ENCODE results near the gene ANKRD13D. TPM values are rescaled to one million over a fixed set of nuclear protein-coding genes. Genes with fewer than 3 reads are reported as not detected.
A peak's percentile ranks its signal among the peaks of the same experiment; 100 is the strongest.

The ANKRD13D gene
- total and polyA plus RNA-seq, 2 donors from 2014 or later: 21.9 to 68.3 TPM

DNA sequence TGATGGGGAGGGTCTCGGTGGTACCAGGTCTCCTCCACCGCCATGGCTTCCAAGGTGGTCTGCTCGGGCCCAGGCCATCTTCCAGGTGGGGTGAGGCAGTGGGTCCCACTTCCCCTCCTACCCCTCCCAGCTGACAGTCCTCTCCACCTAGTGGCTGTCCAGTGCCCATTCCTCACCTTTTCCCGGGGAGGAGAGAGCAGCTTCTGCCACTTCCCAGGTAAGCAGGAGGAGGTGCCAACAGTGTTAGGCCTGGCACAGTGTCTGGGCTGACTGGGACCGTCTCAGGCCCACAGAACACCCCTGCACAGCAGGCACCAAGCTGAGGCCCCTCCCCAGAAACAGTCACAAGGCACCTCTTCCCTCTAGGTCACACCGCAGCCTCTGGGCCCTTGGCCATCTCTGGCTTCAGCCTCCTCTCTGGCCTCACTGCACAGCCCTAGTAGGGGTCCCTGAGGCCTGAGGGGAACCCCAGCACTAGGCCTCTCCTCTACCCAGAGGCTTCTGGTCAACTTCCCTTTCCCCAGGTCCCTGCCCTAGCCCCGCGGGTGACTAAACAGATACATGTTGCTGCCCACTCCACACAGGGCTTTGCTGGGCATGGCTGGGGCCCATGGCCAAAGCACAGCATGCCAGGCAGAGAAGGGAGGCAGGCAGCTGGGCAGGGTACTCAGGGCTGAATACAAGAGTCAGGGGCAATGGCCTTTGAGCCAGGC lies 2.3 kb upstream of the ANKRD13D start:
- FAIRE-seq: no peak
- Histone ChIP-seq H3K9me3 (ENCODE audit: control insufficient read depth in 2 of 3, insufficient read depth in 1 of 3, low read length in 3 of 3) (no peaks in the 10 kb centered on the region), H3K27me3 (ENCODE audit: control insufficient read depth, insufficient read depth, low read length) (no peaks in the 10 kb centered on the region), H3K4me1 (ENCODE audit: control insufficient read depth in 2 of 3, insufficient read depth in 2 of 3, low read depth in 1 of 3, low read length in 3 of 3) (peaks cover 0 to 24% (median 12%) of the 10 kb centered on the region in 3 donors), H3K36me3 (ENCODE audit: control insufficient read depth in 2 of 3, insufficient read depth in 3 of 3, low read length in 3 of 3) (peaks cover 0 to 27% (median 18%) of the 10 kb centered on the region in 3 donors), H3K9ac (ENCODE audit: low read length in 3 of 3) (no peak overlapping the region), H3K27ac (ENCODE audit: low read depth in 2 of 2, low read length in 2 of 2) (peak overlapping the region; percentile 88 to 89), H3K4me3 (ENCODE audit: low read length in 3 of 3) (no peak overlapping the region)
- no peak for TF ChIP-seq CTCF (IDR thresholded peaks at IDR 0.05; ENCODE audit: borderline replicate concordance, extremely low read depth, insufficient read depth)
- intact Hi-C loops (cut with DNase I): no loop called here
- peak in 1 of 5 donors; percentile 82 for DNase-seq

DNA sequence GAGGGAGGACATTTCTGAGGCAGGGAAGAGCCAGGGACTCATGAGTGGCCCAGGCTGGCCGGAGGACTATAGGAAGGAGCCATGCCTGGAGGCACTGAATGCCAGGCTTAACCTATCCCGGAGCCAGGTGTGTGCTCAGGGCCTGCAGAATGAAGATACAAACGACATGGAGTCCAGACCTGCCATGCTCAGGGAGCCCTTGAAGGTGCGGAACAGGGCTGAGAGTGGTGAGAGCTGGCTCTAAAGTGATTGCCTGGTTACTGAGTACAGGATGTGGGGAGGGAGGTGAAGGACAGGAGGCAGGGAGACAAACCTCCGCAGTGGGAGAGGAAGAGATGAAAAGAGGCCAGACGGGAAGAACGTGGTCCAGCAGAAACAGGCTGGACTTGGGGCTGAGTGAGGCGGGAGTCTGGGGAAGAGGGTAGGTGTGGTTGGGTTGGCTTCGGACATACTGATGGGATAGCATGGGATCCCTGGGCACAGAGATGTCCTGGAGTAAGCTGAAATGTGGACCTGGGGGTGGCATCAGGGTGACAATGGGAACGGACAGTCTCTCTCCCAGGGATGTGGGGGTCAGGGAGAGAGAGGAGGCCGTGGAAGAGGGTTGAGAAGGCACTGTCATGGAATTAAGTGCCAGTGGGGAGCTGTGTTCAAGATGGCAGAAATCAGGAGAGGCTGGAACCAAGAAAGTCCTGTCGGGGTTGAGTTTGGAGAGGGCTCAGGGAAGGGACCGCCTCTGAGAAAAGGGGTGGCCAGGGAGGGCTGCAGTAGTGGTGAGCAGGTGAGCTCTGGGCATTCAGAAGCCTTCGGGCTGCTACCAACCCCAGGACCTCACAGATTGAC lies 1.5 kb upstream of the ANKRD13D start:
- peak overlapping the region in 2 of 3 donors; percentile 35 to 84 for H3K9ac ChIP-seq (ENCODE audit: low read length in 3 of 3)
- DNase-seq (peak in 1 of 5 donors; percentile 66), FAIRE-seq (no peak)
- intact Hi-C loops (cut with DNase I): no loop called here
- no peaks in the 10 kb centered on the region for H3K9me3 ChIP-seq (ENCODE audit: control insufficient read depth in 2 of 3, insufficient read depth in 1 of 3, low read length in 3 of 3)
- H3K36me3 ChIP-seq (ENCODE audit: control insufficient read depth in 2 of 3, insufficient read depth in 3 of 3, low read length in 3 of 3): peaks cover 0 to 20% (median 13%) of the 10 kb centered on the region in 3 donors
- H3K4me1 ChIP-seq (ENCODE audit: control insufficient read depth in 2 of 3, insufficient read depth in 2 of 3, low read depth in 1 of 3, low read length in 3 of 3): peaks cover 0 to 24% (median 12%) of the 10 kb centered on the region in 3 donors
- peak overlapping the region; percentile 31 to 68 (median 37) for H3K4me3 ChIP-seq (ENCODE audit: low read length in 3 of 3)
- peak overlapping the region; percentile 88 to 89 for H3K27ac ChIP-seq (ENCODE audit: low read depth in 2 of 2, low read length in 2 of 2)
- TF ChIP-seq CTCF (IDR thresholded peaks at IDR 0.05; ENCODE audit: borderline replicate concordance, extremely low read depth, insufficient read depth): no peak
- H3K27me3 ChIP-seq (ENCODE audit: control insufficient read depth, insufficient read depth, low read length): no peaks in the 10 kb centered on the region

- Histone ChIP-seq H3K4me3 (ENCODE audit: low read length in 3 of 3) (peak overlapping the region; percentile 31 to 68 (median 37)), H3K36me3 (ENCODE audit: control insufficient read depth in 2 of 3, insufficient read depth in 3 of 3, low read length in 3 of 3) (peaks cover 0 to 15% (median 10%) of the 10 kb centered on the region in 3 donors), H3K4me1 (ENCODE audit: control insufficient read depth in 2 of 3, insufficient read depth in 2 of 3, low read depth in 1 of 3, low read length in 3 of 3) (peaks cover 0 to 24% (median 12%) of the 10 kb centered on the region in 3 donors), H3K9ac (ENCODE audit: low read length in 3 of 3) (peak overlapping the region; percentile 20 to 84 (median 35)), H3K9me3 (ENCODE audit: control insufficient read depth in 2 of 3, insufficient read depth in 1 of 3, low read length in 3 of 3) (no peaks in the 10 kb centered on the region), H3K27ac (ENCODE audit: low read depth in 2 of 2, low read length in 2 of 2) (peak overlapping the region; percentile 88 to 89), H3K27me3 (ENCODE audit: control insufficient read depth, insufficient read depth, low read length) (no peaks in the 10 kb centered on the region)
- TF ChIP-seq CTCF (IDR thresholded peaks at IDR 0.05; ENCODE audit: borderline replicate concordance, extremely low read depth, insufficient read depth): no peak
- DNase-seq (no peak), FAIRE-seq (no peak)
- intact Hi-C loops (cut with DNase I): no loop called here
Observed at GRCh38 chr11:67288198-67288451, 978 bp upstream of the ANKRD13D start.

All from kidney (tissue), 14 donors.